Osteoblast (primary cell): ENCODE data around the gene CCDC85C. TPM values are rescaled to one million over a fixed set of nuclear protein-coding genes. Genes with fewer than 3 reads are reported as not detected.

Source experiments
- DNase-seq: peaks from one replicate; pipeline ENCODE4 v3.0.0; 2011; ENCODE audit warnings: low spot score, mixed read lengths; ENCODE audit not compliant: insufficient read length; ENCODE audit errors: missing footprints
- H2AFZ ChIP-seq: 2 replicates; pipeline ENCODE4 v1.6.0; 2011; ENCODE audit warnings: mild to moderate bottlenecking, low read length
- H3K27ac ChIP-seq: 2 replicates; pipeline ENCODE4 v1.5.1; 2011; ENCODE audit warnings: mild to moderate bottlenecking, low read depth, low read length, moderate library complexity
- H3K27me3 ChIP-seq: 2 replicates; pipeline ENCODE4 v1.6.0; 2012; ENCODE audit warnings: mild to moderate bottlenecking, control low read depth, inconsistent platforms, low read length, moderate library complexity; ENCODE audit not compliant: insufficient read depth
- H3K36me3 ChIP-seq: 2 replicates; pipeline ENCODE4 v1.5.1; 2011; ENCODE audit warnings: mild to moderate bottlenecking, low read length, control low read depth, moderate library complexity; ENCODE audit not compliant: insufficient read depth
- H3K4me1 ChIP-seq: 2 replicates; pipeline ENCODE4 v1.5.1; 2011; ENCODE audit warnings: mild to moderate bottlenecking, low read length, control low read depth, moderate library complexity; ENCODE audit not compliant: insufficient read depth
- H3K4me2 ChIP-seq: 2 replicates; pipeline ENCODE4 v1.6.0; 2011; ENCODE audit warnings: mild to moderate bottlenecking, low read length; ENCODE audit not compliant: insufficient read depth
- H3K4me3 ChIP-seq: fragments of 200-600 bp; sonication (generic); 3 replicates; pipeline ENCODE4 v1.5.1; 2012; ENCODE audit warnings: mild to moderate bottlenecking, low read length, inconsistent platforms; ENCODE audit not compliant: insufficient read depth
- H3K79me2 ChIP-seq: 2 replicates; pipeline ENCODE4 v1.6.0; 2012; ENCODE audit warnings: mild to moderate bottlenecking, low read length, control low read depth, inconsistent platforms; ENCODE audit not compliant: insufficient read depth
- H3K9me3 ChIP-seq: 2 replicates; pipeline ENCODE4 v1.5.1; 2011; ENCODE audit warnings: low read depth, low read length, control low read depth
- H4K20me1 ChIP-seq: 2 replicates; pipeline ENCODE4 v1.6.0; 2012; ENCODE audit warnings: mild to moderate bottlenecking, low read length, control low read depth; ENCODE audit not compliant: insufficient read depth
- CTCF ChIP-seq: IDR thresholded peaks from 2 replicates; pipeline ENCODE4 v1.5.1; 2011; ENCODE audit warnings: mild to moderate bottlenecking, low read depth, low read length, moderate library complexity; ENCODE audit errors: extremely low read depth
- total RNA-seq: library from RNA; depleted of rRNA; stranded (reverse); fragments of >200 nt; gene quantifications from 2 replicates; pipeline ENCODE4 v1.2.3, GENCODE V29; 2012

The CCDC85C gene
- total RNA-seq, 1 donor: 3.6 TPM

GRCh38 chr14:99525699-99526080, 78.3 kb downstream of the CCDC85C start:
- H3K27me3 ChIP-seq: no peaks in the 10 kb centered on the region
- no peak overlapping the region for H3K4me2 ChIP-seq
- H3K9me3 ChIP-seq: no peaks in the 10 kb centered on the region
- no peak for DNase-seq
- H3K27ac ChIP-seq: no peak overlapping the region
- no peak for TF ChIP-seq CTCF
- H4K20me1 ChIP-seq: no peaks in the 10 kb centered on the region
- H3K79me2 ChIP-seq: no peaks in the 10 kb centered on the region
- no peak overlapping the region for H3K4me3 ChIP-seq
- no peak overlapping the region for H2AFZ ChIP-seq
- H3K4me1 ChIP-seq: peaks cover 17% of the 10 kb centered on the region
- no peaks in the 10 kb centered on the region for H3K36me3 ChIP-seq

- Histone ChIP-seq H3K79me2 (no peaks in the 10 kb centered on the region), H3K27ac (no peak overlapping the region), H3K27me3 (no peaks in the 10 kb centered on the region), H3K36me3 (no peaks in the 10 kb centered on the region), H3K4me3 (no peak overlapping the region), H3K4me2 (no peak overlapping the region), H2AFZ (no peak overlapping the region), H3K9me3 (no peaks in the 10 kb centered on the region), H3K4me1 (peaks cover 13% of the 10 kb centered on the region), H4K20me1 (no peaks in the 10 kb centered on the region)
- DNase-seq: peak; percentile 98
- peak; percentile 42 for TF ChIP-seq CTCF
Observed at GRCh38 chr14:99524804-99525698, 79.0 kb downstream of the CCDC85C start.

DNA sequence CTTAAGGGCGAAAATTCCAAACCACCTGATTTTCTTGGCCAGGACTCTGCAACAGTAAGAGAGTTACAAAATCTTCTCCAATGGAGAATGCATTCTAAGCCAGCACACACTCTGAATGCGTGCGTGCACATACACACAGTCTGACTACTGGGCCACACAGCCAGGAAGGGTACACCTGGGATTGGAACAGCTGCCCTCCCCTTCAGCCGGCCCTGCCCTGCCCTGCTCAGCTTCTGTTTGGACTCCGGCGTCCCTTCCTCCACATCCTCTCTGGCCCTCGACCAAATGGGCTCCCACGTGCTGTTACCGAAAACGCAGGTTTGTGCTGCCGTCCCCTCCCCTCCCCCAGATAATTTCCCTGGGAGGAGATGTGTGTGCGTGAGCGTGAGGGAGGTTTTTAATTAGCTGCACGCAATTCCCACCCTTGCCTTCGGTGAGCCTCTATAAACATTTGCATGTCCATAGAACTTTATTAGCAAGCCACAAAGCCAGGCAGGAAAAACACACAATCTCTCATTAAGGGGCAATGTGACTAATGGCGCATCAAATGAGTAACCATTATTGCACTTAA, 79.8 kb downstream of the CCDC85C start:
- Histone ChIP-seq H2AFZ (no peak overlapping the region), H3K9me3 (no peaks in the 10 kb centered on the region), H3K27me3 (no peaks in the 10 kb centered on the region), H3K27ac (no peak overlapping the region), H3K79me2 (no peaks in the 10 kb centered on the region), H4K20me1 (no peaks in the 10 kb centered on the region), H3K4me3 (no peak overlapping the region), H3K4me1 (peaks cover 10% of the 10 kb centered on the region), H3K36me3 (no peaks in the 10 kb centered on the region), H3K4me2 (no peak overlapping the region)
- DNase-seq: peak; percentile 73
- no peak for TF ChIP-seq CTCF

DNA sequence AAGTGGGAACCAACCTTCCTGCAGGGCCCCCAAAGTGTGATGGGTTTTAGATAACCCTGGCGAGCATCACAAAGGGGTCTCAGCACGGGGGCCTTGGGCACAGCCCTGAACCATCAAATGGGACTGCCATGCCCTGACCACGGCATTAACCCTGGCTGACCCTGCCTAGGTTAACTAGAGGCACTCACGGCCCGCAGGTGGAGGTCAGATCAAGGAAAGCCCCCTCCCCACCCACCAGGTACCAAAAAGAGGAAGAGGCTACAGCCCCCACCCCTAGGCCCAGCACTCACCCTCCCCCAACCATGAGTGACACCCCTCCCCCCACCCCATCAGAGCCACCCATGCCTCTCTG, 80.3 kb downstream of the CCDC85C start:
- TF ChIP-seq CTCF: no peak
- no peaks in the 10 kb centered on the region for H3K27me3 ChIP-seq
- no peak overlapping the region for H3K27ac ChIP-seq
- H4K20me1 ChIP-seq: peaks cover 3% of the 10 kb centered on the region
- H3K4me2 ChIP-seq: no peak overlapping the region
- no peaks in the 10 kb centered on the region for H3K9me3 ChIP-seq
- no peaks in the 10 kb centered on the region for H3K79me2 ChIP-seq
- no peak for DNase-seq
- no peak overlapping the region for H3K4me3 ChIP-seq
- peaks cover 10% of the 10 kb centered on the region for H3K4me1 ChIP-seq
- H3K36me3 ChIP-seq: no peaks in the 10 kb centered on the region
- no peak overlapping the region for H2AFZ ChIP-seq
